Right lobe of liver (tissue), 6 donors: ENCODE data around the gene LRP1. TPM values are rescaled to one million over a fixed set of nuclear protein-coding genes. Genes with fewer than 3 reads are reported as not detected.

ENCODE experiments used
- ATAC-seq, 4 donors: fragments of 200-7000 bp; cut with Tn5 transposase; one replicate each; pipeline ENCODE4 v1.9.1; 2020; ENCODE audit warnings: mild to moderate bottlenecking in 4 of 4, moderate library complexity in 4 of 4
- DNase-seq, 3 donors: peaks; one replicate each; pipeline ENCODE4 v3.0.0-alpha.2; 2020
- H3K27ac ChIP-seq, 3 donors: fragments of 200-600 bp; one replicate each; pipeline ENCODE4 v1.8.0; 2022
- H3K27me3 ChIP-seq, 2 donors: fragments of 200-600 bp; one replicate each; pipeline ENCODE4 v1.8.0; 2022
- H3K36me3 ChIP-seq, 4 donors: fragments of 200-600 bp; sonication (generic) in 1 of 4; one replicate each; pipeline versions ENCODE4 v1.5.1 to v1.8.0; 2017 to 2022; ENCODE audit warnings: control low read depth in 1 of 4
- H3K4me1 ChIP-seq, 4 donors: fragments of 200-600 bp; sonication (generic) in 1 of 4; one replicate each; pipeline versions ENCODE4 v1.5.1 to v1.8.0; 2017 to 2022; ENCODE audit warnings: control low read depth in 1 of 4
- H3K4me3 ChIP-seq, 3 donors: fragments of 200-600 bp; one replicate each; pipeline ENCODE4 v1.8.0; 2022
- H3K9me3 ChIP-seq, 4 donors: fragments of 200-600 bp; sonication (generic) in 1 of 4; one replicate each; pipeline versions ENCODE4 v1.5.1 to v1.8.0; 2017 to 2022; ENCODE audit warnings: control low read depth in 1 of 4
- CTCF ChIP-seq, 4 donors: fragments of 200-600 bp in 3 of 4; fragments of 450-650 bp in 1 of 4; IDR thresholded peaks; one replicate each; pipeline versions ENCODE4 v1.5.1 to v1.8.0; 2016 to 2022; ENCODE audit warnings: antibody characterized with exemption in 4 of 4, mild to moderate bottlenecking in 2 of 4
- POLR2A ChIP-seq: fragments of 450-650 bp; IDR thresholded peaks from one replicate; pipeline ENCODE4 v1.6.1; 2017; ENCODE audit warnings: antibody characterized with exemption, mild to moderate bottlenecking
- WGBS: methylation state at CpG from one replicate; pipeline ENCODE4 v1.1.6; 2018; ENCODE audit warnings: low coverage, low lambda C conversion rate; ENCODE audit not compliant: insufficient coverage; ENCODE audit errors: missing lambda C conversion rate; 5-methylcytosine and 5-hydroxymethylcytosine counted together
- intact Hi-C, 2 donors: fragments of 100-400 bp; cut with DNase I; formaldehyde crosslinking; loops; one replicate each; pipeline versions ENCODE4 v1.11.2 to v1.14.1; 2022
- total RNA-seq, 6 experiments: library from RNA; depleted of rRNA in 2 of 6; stranded (reverse); fragments of >200 nt in 2 of 6; fragmentation: NEBNext Ultra II Directional in 3 of 6; extraction: Animal tissue kit (Norgen Biotek cat#: 25700) in 3 of 6; gene quantifications; one replicate each; pipeline versions ENCODE4 v1.1.0 to v1.2.4, GENCODE V29; 2016 to 2023
- donor health status: DM: no; HTN: yes; CAD: no.
- donor health status: DM: no; HTN: no; CAD: no.
- donor health status: DM: no; HTN: no; CAD: no.
- donor health status: DM: no; HTN: yes; CAD: no.
- donor health status: DM: no; HTN: yes; CAD: no.

The LRP1 gene
- total RNA-seq, 6 experiments from 2014 or later = 268 to 387 (median 301) TPM

- WGBS = 88% methylated on average over 10 of the region's 28 CpGs
- peaks cover 5 to 99% (median 64%) of the 10 kb centered on the region in 4 donors for H3K36me3 ChIP-seq
Observed at GRCh38 chr12:57203201-57203600, 74.9 kb downstream of the LRP1 start.

GRCh38 chr12:57203791-57204190, 75.5 kb downstream of the LRP1 start:
- Histone ChIP-seq H3K4me3 (no peak overlapping the region), H3K9me3 (no peaks in the 10 kb centered on the region), H3K4me1 (no peaks in the 10 kb centered on the region), H3K36me3 (peaks cover 5 to 99% (median 66%) of the 10 kb centered on the region in 4 donors), H3K27me3 (no peaks in the 10 kb centered on the region), H3K27ac (no peak overlapping the region)
- no peak for ATAC-seq
- DNase-seq = no peak
- intact Hi-C loops = no loop called here
- 92% methylated on average over 2 of the region's 11 CpGs for WGBS
- TF ChIP-seq POLR2A (no peak), CTCF (IDR thresholded peaks at IDR 0.05) (no peak)

More at GRCh38 chr12:57203201-57203600, 74.9 kb downstream of the LRP1 start:
- no peak overlapping the region for H3K4me3 ChIP-seq
- intact Hi-C loops = no loop called here
- H3K27ac ChIP-seq = no peak overlapping the region
- no peaks in the 10 kb centered on the region for H3K4me1 ChIP-seq
- DNase-seq = no peak
- no peak for ATAC-seq
- no peaks in the 10 kb centered on the region for H3K9me3 ChIP-seq
- TF ChIP-seq CTCF (IDR thresholded peaks at IDR 0.05) (no peak), POLR2A (no peak)
- no peaks in the 10 kb centered on the region for H3K27me3 ChIP-seq

GRCh38 chr12:57204454-57204853, 76.2 kb downstream of the LRP1 start:
- whole genome bisulfite sequencing = 88% methylated on average over 14 of the region's 19 CpGs
- no peaks in the 10 kb centered on the region for H3K4me1 ChIP-seq
- no peaks in the 10 kb centered on the region for H3K27me3 ChIP-seq
- no peaks in the 10 kb centered on the region for H3K9me3 ChIP-seq
- H3K27ac ChIP-seq = no peak overlapping the region
- DNase-seq (no peak), ATAC-seq (no peak)
- TF ChIP-seq POLR2A (no peak), CTCF (IDR thresholded peaks at IDR 0.05) (no peak)
- no peak overlapping the region for H3K4me3 ChIP-seq
- intact Hi-C loops = no loop called here
- H3K36me3 ChIP-seq = peaks cover 5 to 99% (median 67%) of the 10 kb centered on the region in 4 donors

GRCh38 chr12:57205186-57205585, 76.9 kb downstream of the LRP1 start:
- ATAC-seq = no peak
- H3K9me3 ChIP-seq = no peaks in the 10 kb centered on the region
- no peak for DNase-seq
- H3K36me3 ChIP-seq = peaks cover 5 to 100% (median 66%) of the 10 kb centered on the region in 4 donors
- H3K27ac ChIP-seq = no peak overlapping the region
- no peak overlapping the region for H3K4me3 ChIP-seq
- intact Hi-C loops = loop anchor here in 1 of 2 donors (5.0 kb wide), 1 partner anchor 37 kb away; no protein-coding TSS in a partner anchor
- H3K4me1 ChIP-seq = no peaks in the 10 kb centered on the region
- H3K27me3 ChIP-seq = no peaks in the 10 kb centered on the region
- WGBS = 94% methylated on average over 12 of the region's 26 CpGs
- TF ChIP-seq POLR2A = no peak
- TF ChIP-seq CTCF (IDR thresholded peaks at IDR 0.05) = no peak

- Histone ChIP-seq H3K4me1 (no peaks in the 10 kb centered on the region), H3K4me3 (no peak overlapping the region), H3K27ac (no peak overlapping the region), H3K27me3 (no peaks in the 10 kb centered on the region), H3K36me3 (peaks cover 5 to 100% (median 63%) of the 10 kb centered on the region in 4 donors), H3K9me3 (no peaks in the 10 kb centered on the region)
- intact Hi-C loops = loop anchor here in 1 of 2 donors (5.0 kb wide), 1 partner anchor 36 kb away; no protein-coding TSS in a partner anchor
- no peak for DNase-seq
- TF ChIP-seq POLR2A = no peak
- TF ChIP-seq CTCF (IDR thresholded peaks at IDR 0.05) = no peak
- WGBS = 77% methylated on average over 4 of the region's 7 CpGs
- ATAC-seq = no peak
Observed at GRCh38 chr12:57205931-57206330, 77.6 kb downstream of the LRP1 start.
